Neural progenitor cell (in vitro differentiated cells): ENCODE results near the gene TSPAN18. TPM values are rescaled to one million over a fixed set of nuclear protein-coding genes. Genes with fewer than 3 reads are reported as not detected.

Experiments used
- DNase-seq: peaks from one replicate; pipeline ENCODE4 v3.0.0-alpha.2; 2016; ENCODE audit warnings: low spot score
- H2AFZ ChIP-seq: fragments of 200-600 bp; sonication (generic); replicated peaks from 2 replicates; pipeline ENCODE4 v1.6.1; 2016; ENCODE audit warnings: antibody characterized with exemption
- H3F3A ChIP-seq: fragments of 200-600 bp; sonication (generic); 2 replicates; pipeline ENCODE4 v1.6.1; 2016; ENCODE audit warnings: antibody characterized with exemption, low read depth
- H3K27ac ChIP-seq: fragments of 200-600 bp; sonication (generic); 2 replicates; pipeline ENCODE4 v1.5.1; 2016; ENCODE audit warnings: mild to moderate bottlenecking
- H3K27me3 ChIP-seq: fragments of 200-600 bp; sonication (generic); 2 replicates; pipeline ENCODE4 v1.6.1; 2016; ENCODE audit warnings: mild to moderate bottlenecking, moderate library complexity
- H3K36me3 ChIP-seq: fragments of 200-600 bp; sonication (generic); 2 replicates; pipeline ENCODE4 v1.5.1; 2016
- H3K4me1 ChIP-seq: fragments of 200-600 bp; sonication (generic); 2 replicates; pipeline ENCODE4 v1.6.1; 2016; ENCODE audit warnings: mixed run types
- H3K4me2 ChIP-seq: fragments of 200-600 bp; sonication (generic); 2 replicates; pipeline ENCODE4 v1.6.1; 2016
- H3K4me3 ChIP-seq: fragments of 200-600 bp; sonication (generic); 2 replicates; pipeline ENCODE4 v1.5.1; 2016
- H3K79me2 ChIP-seq: fragments of 200-600 bp; sonication (generic); 2 replicates; pipeline ENCODE4 v1.6.1; 2016; ENCODE audit warnings: low read depth
- H3K9ac ChIP-seq: fragments of 200-600 bp; sonication (generic); 2 replicates; pipeline ENCODE4 v1.6.1; 2016
- H3K9me3 ChIP-seq: fragments of 200-600 bp; sonication (generic); 2 replicates; pipeline ENCODE4 v1.5.1; 2016; ENCODE audit warnings: low read depth
- H4K20me1 ChIP-seq: fragments of 200-600 bp; sonication (generic); 2 replicates; pipeline ENCODE4 v1.6.1; 2016; ENCODE audit warnings: low read depth
- H3K27ac Mint-ChIP-seq: 3 replicates; pipeline ENCODE4 v1.8.0; 2021; ENCODE audit warnings: mixed read lengths
- H3K27me3 Mint-ChIP-seq: 2 replicates; pipeline ENCODE4 v1.8.0; 2022; ENCODE audit warnings: low read depth, mild to moderate bottlenecking, inconsistent platforms, moderate library complexity, mixed read lengths; ENCODE audit not compliant: insufficient read depth
- H3K36me3 Mint-ChIP-seq: 3 replicates; pipeline ENCODE4 v1.8.0; 2021; ENCODE audit warnings: mixed read lengths
- H3K4me1 Mint-ChIP-seq: 3 replicates; pipeline ENCODE4 v1.8.0; 2021; ENCODE audit warnings: mixed read lengths
- H3K4me3 Mint-ChIP-seq: 3 replicates; pipeline ENCODE4 v1.8.0; 2021; ENCODE audit warnings: mild to moderate bottlenecking, moderate library complexity, mixed read lengths
- H3K9me3 Mint-ChIP-seq: 3 replicates; pipeline ENCODE4 v1.8.0; 2020; ENCODE audit warnings: mixed read lengths
- EZH2 ChIP-seq: fragments of 200-600 bp; sonication (generic); IDR thresholded peaks from 2 replicates; pipeline ENCODE4 v1.6.1; 2017; ENCODE audit warnings: antibody characterized with exemption, mild to moderate bottlenecking, moderate library complexity
- EZH2phosphoT487 ChIP-seq: fragments of 200-600 bp; sonication (generic); IDR thresholded peaks from 2 replicates; pipeline ENCODE4 v1.6.1; 2017; ENCODE audit warnings: antibody characterized with exemption
- total RNA-seq: library from RNA; depleted of rRNA; stranded (reverse); fragments of >200 nt; gene quantifications from 2 replicates; pipeline ENCODE4 v1.2.3, GENCODE V29; 2015; ENCODE audit warnings: low replicate concordance
- TF ChIP-seq, protein P1 (sequence below): fragments of 200-600 bp; sonication (generic); IDR thresholded peaks from 2 replicates; pipeline ENCODE4 v1.5.1; 2017; ENCODE audit warnings: antibody characterized with exemption, mild to moderate bottlenecking

TSPAN18 gene
- total RNA-seq, 1 donor from 2014 or later = 16.5 TPM

DNA sequence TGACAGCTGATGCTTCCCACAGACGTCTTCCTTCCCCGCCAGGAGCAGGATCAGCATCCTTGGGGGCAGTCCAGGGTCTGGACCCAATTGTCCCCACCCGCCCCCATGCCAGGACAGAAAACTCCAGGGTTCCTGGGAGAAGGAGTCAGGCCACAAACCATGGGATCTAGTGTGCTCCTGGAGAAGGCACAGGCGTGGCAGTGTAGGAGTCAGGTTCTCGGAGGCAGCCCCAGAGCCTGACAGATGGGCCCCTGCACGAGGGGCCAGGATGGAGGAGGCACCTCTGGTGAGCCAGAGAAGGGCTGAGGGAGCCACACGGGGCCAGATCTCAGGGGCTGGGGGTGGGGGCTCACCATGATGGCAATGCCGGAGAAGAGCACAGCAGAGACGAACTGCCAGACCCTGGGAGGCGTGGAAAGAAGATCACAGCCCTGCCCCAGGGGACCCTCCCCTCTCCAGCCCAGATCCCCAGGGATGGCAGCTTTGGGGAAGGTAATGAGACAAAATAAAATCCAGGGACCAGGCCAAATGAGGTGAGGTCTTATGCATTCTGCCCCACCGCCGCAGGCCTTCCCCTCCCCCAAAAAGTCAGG is 210.3 kb downstream of the TSPAN18 start:
- Mint-ChIP-seq H3K4me3 (no peak overlapping the region), H3K27me3 (peaks cover 12% of the 10 kb centered on the region), H3K4me1 (peaks cover 31% of the 10 kb centered on the region), H3K27ac (no peak overlapping the region), H3K9me3 (no peaks in the 10 kb centered on the region), H3K36me3 (peaks cover 2% of the 10 kb centered on the region)
- Histone ChIP-seq H3F3A (peaks cover 27% of the 10 kb centered on the region), H3K27me3 (no peaks in the 10 kb centered on the region), H2AFZ (no peak overlapping the region), H3K36me3 (no peaks in the 10 kb centered on the region), H3K4me1 (peaks cover 1% of the 10 kb centered on the region), H4K20me1 (peaks cover 72% of the 10 kb centered on the region), H3K4me3 (no peak overlapping the region), H3K27ac (no peak overlapping the region), H3K4me2 (no peak overlapping the region), H3K79me2 (peaks cover 38% of the 10 kb centered on the region), H3K9ac (no peak overlapping the region), H3K9me3 (no peaks in the 10 kb centered on the region)
- no peak for TF ChIP-seq EZH2
- no peak for TF ChIP-seq EZH2phosphoT487
- TF ChIP-seq, protein P1, sequence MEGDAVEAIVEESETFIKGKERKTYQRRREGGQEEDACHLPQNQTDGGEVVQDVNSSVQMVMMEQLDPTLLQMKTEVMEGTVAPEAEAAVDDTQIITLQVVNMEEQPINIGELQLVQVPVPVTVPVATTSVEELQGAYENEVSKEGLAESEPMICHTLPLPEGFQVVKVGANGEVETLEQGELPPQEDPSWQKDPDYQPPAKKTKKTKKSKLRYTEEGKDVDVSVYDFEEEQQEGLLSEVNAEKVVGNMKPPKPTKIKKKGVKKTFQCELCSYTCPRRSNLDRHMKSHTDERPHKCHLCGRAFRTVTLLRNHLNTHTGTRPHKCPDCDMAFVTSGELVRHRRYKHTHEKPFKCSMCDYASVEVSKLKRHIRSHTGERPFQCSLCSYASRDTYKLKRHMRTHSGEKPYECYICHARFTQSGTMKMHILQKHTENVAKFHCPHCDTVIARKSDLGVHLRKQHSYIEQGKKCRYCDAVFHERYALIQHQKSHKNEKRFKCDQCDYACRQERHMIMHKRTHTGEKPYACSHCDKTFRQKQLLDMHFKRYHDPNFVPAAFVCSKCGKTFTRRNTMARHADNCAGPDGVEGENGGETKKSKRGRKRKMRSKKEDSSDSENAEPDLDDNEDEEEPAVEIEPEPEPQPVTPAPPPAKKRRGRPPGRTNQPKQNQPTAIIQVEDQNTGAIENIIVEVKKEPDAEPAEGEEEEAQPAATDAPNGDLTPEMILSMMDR = no peak
- no peak for DNase-seq

DNA sequence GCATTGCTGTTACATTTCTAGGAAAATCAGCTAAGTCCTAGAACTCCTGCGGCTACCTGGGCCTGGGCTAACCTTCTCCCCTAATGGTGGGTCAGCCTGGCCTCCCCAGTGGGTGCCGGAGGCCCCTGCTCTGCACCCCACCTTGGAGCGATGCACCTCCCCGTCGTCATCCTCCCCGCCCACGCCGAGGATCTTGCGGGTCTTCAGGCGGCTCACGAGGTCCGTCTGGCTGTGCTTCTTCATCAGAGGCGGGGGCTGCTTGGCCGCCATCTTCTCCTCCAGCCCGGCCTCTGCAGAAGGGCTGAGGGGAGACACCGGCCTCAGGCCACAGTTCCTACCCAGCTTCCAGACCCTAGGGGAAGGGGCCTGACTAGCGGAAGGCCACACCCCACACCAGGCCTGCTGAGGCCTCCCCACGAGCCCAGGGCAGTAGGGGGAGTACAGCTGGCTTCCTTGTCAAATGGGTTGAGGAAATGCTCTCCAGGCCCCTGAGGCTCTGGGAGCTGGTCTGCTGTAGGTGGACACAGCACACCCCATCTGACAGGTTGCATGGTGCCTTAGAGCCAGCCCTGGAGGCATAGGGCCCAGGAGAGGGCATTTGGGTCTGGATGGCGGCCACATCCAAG is 211.4 kb downstream of the TSPAN18 start:
- Mint-ChIP-seq H3K36me3 (peaks cover 2% of the 10 kb centered on the region), H3K27ac (no peak overlapping the region), H3K4me1 (peaks cover 34% of the 10 kb centered on the region), H3K9me3 (no peaks in the 10 kb centered on the region), H3K27me3 (peaks cover 11% of the 10 kb centered on the region), H3K4me3 (no peak overlapping the region)
- H3K4me3 ChIP-seq = no peak overlapping the region
- H3K9me3 ChIP-seq = no peaks in the 10 kb centered on the region
- H3K4me1 ChIP-seq = peaks cover 4% of the 10 kb centered on the region
- H3K4me2 ChIP-seq = no peak overlapping the region
- peaks cover 80% of the 10 kb centered on the region for H4K20me1 ChIP-seq
- no peak overlapping the region for H2AFZ ChIP-seq
- peaks cover 49% of the 10 kb centered on the region for H3K79me2 ChIP-seq
- H3F3A ChIP-seq = peaks cover 17% of the 10 kb centered on the region
- no peaks in the 10 kb centered on the region for H3K27me3 ChIP-seq
- H3K27ac ChIP-seq = no peak overlapping the region
- H3K9ac ChIP-seq = no peak overlapping the region
- no peak for TF ChIP-seq EZH2
- TF ChIP-seq, protein P1 = no peak
- TF ChIP-seq EZH2phosphoT487 = no peak
- no peak for DNase-seq
- H3K36me3 ChIP-seq = no peaks in the 10 kb centered on the region

- Histone ChIP-seq H3K27me3 (no peaks in the 10 kb centered on the region), H3K27ac (no peak overlapping the region), H3K79me2 (peaks cover 66% of the 10 kb centered on the region), H3K4me2 (no peak overlapping the region), H3F3A (peaks cover 26% of the 10 kb centered on the region), H4K20me1 (peaks cover 92% of the 10 kb centered on the region), H3K36me3 (no peaks in the 10 kb centered on the region), H3K9ac (no peak overlapping the region), H3K4me3 (no peak overlapping the region), H2AFZ (no peak overlapping the region), H3K9me3 (no peaks in the 10 kb centered on the region), H3K4me1 (peaks cover 20% of the 10 kb centered on the region)
- TF ChIP-seq, protein P1 = peak; percentile 42
- no peak for TF ChIP-seq EZH2phosphoT487
- no peaks in the 10 kb centered on the region for H3K36me3 Mint-ChIP-seq
- H3K4me1 Mint-ChIP-seq = peaks cover 45% of the 10 kb centered on the region
- peak overlapping the region; percentile 38 for H3K27ac Mint-ChIP-seq
- DNase-seq = peak; percentile 51
- no peaks in the 10 kb centered on the region for H3K9me3 Mint-ChIP-seq
- H3K4me3 Mint-ChIP-seq = no peak overlapping the region
- peaks cover 11% of the 10 kb centered on the region for H3K27me3 Mint-ChIP-seq
These were observed 213.1 kb downstream of the TSPAN18 start for GRCh38 chr11:44939673-44940395.
